T-helper 2 cell treated with Interferon-gamma antibody and Interleukin-4, amounts not matched to agents 5 μg/mL and 100 μg/mL, for 36 hours (primary cell): ENCODE data around the gene GZMM.
"Not testable (repeated sequence)": the region's sequence is repeated elsewhere in the genome, so short reads cannot be mapped to it uniquely, and the experiment has no call there.

Source experiments
- DNase-seq: peaks from one replicate; pipeline ENCODE4 v3.0.0; 2021; ENCODE audit warnings: low spot score
- H3K27ac Mint-ChIP-seq: one replicate; pipeline ENCODE4 v1.8.0; 2021; ENCODE audit warnings: mild to moderate bottlenecking, mixed read lengths
- H3K27me3 Mint-ChIP-seq: one replicate; pipeline ENCODE4 v1.8.0; 2021; ENCODE audit warnings: low read depth, mixed read lengths
- H3K36me3 Mint-ChIP-seq: one replicate; pipeline ENCODE4 v1.8.0; 2021; ENCODE audit warnings: low read depth, mixed read lengths
- H3K4me1 Mint-ChIP-seq: one replicate; pipeline ENCODE4 v1.8.0; 2021; ENCODE audit warnings: low read depth, mixed read lengths
- H3K4me3 Mint-ChIP-seq: one replicate; pipeline ENCODE4 v1.8.0; 2022; ENCODE audit warnings: mild to moderate bottlenecking, moderate library complexity, mixed read lengths
- H3K9me3 Mint-ChIP-seq: one replicate; pipeline ENCODE4 v1.8.0; 2021; ENCODE audit warnings: mixed read lengths

The GZMM gene

GRCh38 chr19:583968-584239 is 40.1 kb downstream of the GZMM start:
- H3K27ac Mint-ChIP-seq = no peak overlapping the region
- H3K4me1 Mint-ChIP-seq = peaks cover 2% of the 10 kb centered on the region
- H3K4me3 Mint-ChIP-seq = no peak overlapping the region
- H3K27me3 Mint-ChIP-seq = peaks cover 8% of the 10 kb centered on the region
- H3K36me3 Mint-ChIP-seq = peaks cover 6% of the 10 kb centered on the region
- no peak for DNase-seq
- H3K9me3 Mint-ChIP-seq = no peaks in the 10 kb centered on the region

- H3K27me3 Mint-ChIP-seq = peaks cover 11% of the 10 kb centered on the region
- H3K9me3 Mint-ChIP-seq = no peaks in the 10 kb centered on the region
- peaks cover 2% of the 10 kb centered on the region for H3K4me1 Mint-ChIP-seq
- H3K4me3 Mint-ChIP-seq = no peak overlapping the region
- no peak overlapping the region for H3K27ac Mint-ChIP-seq
- peak; percentile 48 for DNase-seq
- peaks cover 6% of the 10 kb centered on the region for H3K36me3 Mint-ChIP-seq
Measured at GRCh38 chr19:584240-585001, 40.6 kb downstream of the GZMM start.

GRCh38 chr19:585146-585545 is 41.3 kb downstream of the GZMM start:
- H3K27me3 Mint-ChIP-seq = peaks cover 11% of the 10 kb centered on the region
- DNase-seq, H3K4me1 Mint-ChIP-seq, H3K9me3 Mint-ChIP-seq, H3K27ac Mint-ChIP-seq, H3K4me3 Mint-ChIP-seq, H3K36me3 Mint-ChIP-seq: not testable (repeated sequence)

DNA sequence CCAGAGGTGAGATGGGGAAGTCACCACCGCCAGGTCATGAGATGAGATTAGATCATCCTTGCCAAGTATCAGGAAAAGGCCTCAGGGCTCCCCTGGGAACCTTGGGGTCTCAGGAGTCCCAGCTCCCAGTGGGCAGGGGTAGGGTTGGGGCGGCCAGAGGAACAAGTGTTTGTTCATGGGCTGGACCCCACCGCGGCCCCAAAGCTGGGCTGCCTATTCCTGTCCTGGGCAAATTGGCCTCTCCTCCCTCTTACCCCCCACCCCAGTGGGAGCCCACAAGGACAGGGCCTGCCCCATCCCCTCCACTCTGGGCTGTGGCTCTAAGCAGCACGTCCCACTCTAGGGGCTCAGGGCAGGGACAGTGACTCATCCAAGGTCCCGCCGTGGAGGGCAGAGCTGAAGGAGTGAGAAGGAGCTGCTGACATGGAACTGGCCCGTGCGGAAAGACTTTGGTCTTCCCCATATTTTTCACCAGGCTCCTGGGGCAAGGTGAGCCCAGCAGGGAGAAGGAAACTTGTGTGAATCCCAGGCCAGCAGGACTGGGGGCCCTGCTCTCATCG is 41.8 kb downstream of the GZMM start:
- Mint-ChIP-seq H3K4me1 (peaks cover 2% of the 10 kb centered on the region), H3K4me3 (no peak overlapping the region), H3K27me3 (peaks cover 13% of the 10 kb centered on the region), H3K9me3 (no peaks in the 10 kb centered on the region), H3K36me3 (no peaks in the 10 kb centered on the region), H3K27ac (no peak overlapping the region)
- no peak for DNase-seq

GRCh38 chr19:588093-588740 is 44.4 kb downstream of the GZMM start:
- no peaks in the 10 kb centered on the region for H3K9me3 Mint-ChIP-seq

DNA sequence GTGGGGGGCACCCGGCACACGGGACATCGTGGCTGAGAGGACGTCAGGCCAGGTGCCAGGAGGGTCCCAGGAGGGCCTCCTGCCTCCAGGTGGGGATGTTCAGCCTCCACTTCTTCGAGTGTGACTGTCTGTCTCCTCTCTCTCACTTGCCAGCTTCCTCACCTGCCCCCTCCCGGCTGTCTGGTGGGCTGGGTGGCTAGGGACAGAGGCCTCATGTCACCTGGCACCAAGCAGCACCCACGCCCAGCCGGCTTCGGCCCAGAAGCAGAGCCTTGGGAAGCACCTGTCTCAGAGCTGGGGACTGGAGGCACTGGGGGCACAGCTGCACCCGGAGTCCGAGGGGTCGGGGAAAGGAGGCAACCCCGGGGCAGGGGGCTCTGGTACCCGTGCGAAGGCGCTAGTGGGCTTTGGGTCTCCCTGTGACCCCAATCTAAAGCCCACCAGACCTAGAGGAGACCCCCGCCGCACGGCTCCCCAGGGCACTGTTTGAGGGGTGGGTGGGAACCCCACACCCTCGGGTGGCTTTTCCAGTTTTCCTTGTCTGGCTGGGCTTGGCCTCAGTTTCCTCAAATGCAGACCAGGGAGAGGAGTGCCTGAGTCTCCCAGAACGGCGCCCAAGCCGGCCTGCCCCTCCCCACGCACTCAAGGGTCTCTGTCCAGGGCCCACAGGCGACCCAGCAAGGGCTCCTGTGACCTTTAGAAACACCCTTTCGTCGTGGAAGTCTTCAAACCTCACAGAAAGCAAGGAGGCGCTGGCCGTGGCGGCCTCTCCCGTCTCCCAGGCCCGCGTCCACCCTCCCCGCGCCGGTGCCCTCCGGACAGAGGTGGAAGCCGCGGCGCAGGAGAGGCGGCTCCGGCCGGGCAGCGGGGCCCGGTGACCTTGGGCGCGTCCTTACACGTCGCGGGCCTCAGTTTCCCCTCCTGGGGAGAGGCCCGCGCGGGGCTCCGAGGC is 45.2 kb downstream of the GZMM start:
- H3K9me3 Mint-ChIP-seq = no peaks in the 10 kb centered on the region
- no peaks in the 10 kb centered on the region for H3K36me3 Mint-ChIP-seq
- no peak for DNase-seq
- H3K4me1 Mint-ChIP-seq = peaks cover under 1% of the 10 kb centered on the region
- H3K4me3 Mint-ChIP-seq = no peak overlapping the region
- H3K27ac Mint-ChIP-seq = no peak overlapping the region
- H3K27me3 Mint-ChIP-seq = peaks cover 27% of the 10 kb centered on the region

More at GRCh38 chr19:588093-588740, 44.4 kb downstream of the GZMM start:
- H3K27ac Mint-ChIP-seq = no peak overlapping the region
- peaks cover 2% of the 10 kb centered on the region for H3K4me1 Mint-ChIP-seq
- H3K36me3 Mint-ChIP-seq = no peaks in the 10 kb centered on the region
- no peak overlapping the region for H3K4me3 Mint-ChIP-seq
- DNase-seq = peak; percentile 58
- peaks cover 22% of the 10 kb centered on the region for H3K27me3 Mint-ChIP-seq

- peaks cover 27% of the 10 kb centered on the region for H3K27me3 Mint-ChIP-seq
Measured at GRCh38 chr19:589693-590395, 46.0 kb downstream of the GZMM start, which contains the start of gene HCN2. Gene HCN2, plus strand, starts transcription at chr19:589881. Its CDS starts 65 bp downstream, at chr19:589946.

DNA sequence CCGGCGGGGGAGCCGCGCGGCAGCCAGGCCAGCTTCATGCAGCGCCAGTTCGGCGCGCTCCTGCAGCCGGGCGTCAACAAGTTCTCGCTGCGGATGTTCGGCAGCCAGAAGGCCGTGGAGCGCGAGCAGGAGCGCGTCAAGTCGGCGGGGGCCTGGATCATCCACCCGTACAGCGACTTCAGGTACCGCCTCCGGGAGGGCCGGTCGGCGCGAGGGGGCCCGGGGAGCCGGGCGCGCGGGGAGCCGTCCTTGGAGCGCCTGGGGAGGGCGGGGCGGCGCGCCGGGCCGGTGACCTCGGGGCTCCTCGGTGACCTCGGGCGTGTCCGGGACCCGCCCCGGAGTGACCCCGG is 46.5 kb downstream of the GZMM start:
- Mint-ChIP-seq H3K27ac (no peak overlapping the region), H3K4me3 (no peak overlapping the region), H3K36me3 (no peaks in the 10 kb centered on the region), H3K27me3 (peaks cover 27% of the 10 kb centered on the region), H3K9me3 (no peaks in the 10 kb centered on the region), H3K4me1 (no peaks in the 10 kb centered on the region)
- no peak for DNase-seq

More at GRCh38 chr19:589693-590395, 46.0 kb downstream of the GZMM start, which contains the start of gene HCN2:
- DNase-seq = no peak
- H3K4me3 Mint-ChIP-seq = no peak within 1 kb of the TSS
- no peaks in the 10 kb centered on the region for H3K9me3 Mint-ChIP-seq
- H3K27ac Mint-ChIP-seq = no peak within 1 kb of the TSS
- no peaks in the 10 kb centered on the region for H3K36me3 Mint-ChIP-seq
- H3K4me1 Mint-ChIP-seq = no peaks in the 10 kb centered on the region

DNA sequence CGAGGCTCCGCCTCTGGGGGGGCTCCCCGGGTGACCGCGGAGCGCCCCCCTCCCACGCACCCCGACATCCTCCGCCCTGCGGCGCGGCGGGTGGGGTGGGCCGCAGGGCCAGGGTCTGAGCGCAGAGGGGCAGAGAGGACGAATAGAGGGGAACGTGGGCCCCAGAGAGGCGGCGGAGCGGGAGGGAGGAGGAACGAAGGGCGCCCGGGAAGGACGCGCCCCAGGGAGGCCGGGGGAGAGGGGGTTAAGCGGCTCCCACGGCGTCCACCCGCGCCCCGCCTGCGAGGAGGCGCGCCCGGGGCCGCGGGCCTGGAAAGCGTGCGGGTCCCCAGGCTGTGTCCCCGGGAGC is 46.9 kb downstream of the GZMM start:
- no peaks in the 10 kb centered on the region for H3K9me3 Mint-ChIP-seq
- H3K4me1 Mint-ChIP-seq = no peaks in the 10 kb centered on the region
- H3K4me3 Mint-ChIP-seq = no peak overlapping the region
- H3K27me3 Mint-ChIP-seq = peaks cover 27% of the 10 kb centered on the region
- no peak overlapping the region for H3K27ac Mint-ChIP-seq
- no peak for DNase-seq
- H3K36me3 Mint-ChIP-seq = no peaks in the 10 kb centered on the region

- peaks cover 27% of the 10 kb centered on the region for H3K27me3 Mint-ChIP-seq
- no peak overlapping the region for H3K27ac Mint-ChIP-seq
- H3K36me3 Mint-ChIP-seq = no peaks in the 10 kb centered on the region
- no peak for DNase-seq
- no peaks in the 10 kb centered on the region for H3K9me3 Mint-ChIP-seq
- no peak overlapping the region for H3K4me3 Mint-ChIP-seq
- no peaks in the 10 kb centered on the region for H3K4me1 Mint-ChIP-seq
Measured at GRCh38 chr19:591099-591958, 47.5 kb downstream of the GZMM start.

DNA sequence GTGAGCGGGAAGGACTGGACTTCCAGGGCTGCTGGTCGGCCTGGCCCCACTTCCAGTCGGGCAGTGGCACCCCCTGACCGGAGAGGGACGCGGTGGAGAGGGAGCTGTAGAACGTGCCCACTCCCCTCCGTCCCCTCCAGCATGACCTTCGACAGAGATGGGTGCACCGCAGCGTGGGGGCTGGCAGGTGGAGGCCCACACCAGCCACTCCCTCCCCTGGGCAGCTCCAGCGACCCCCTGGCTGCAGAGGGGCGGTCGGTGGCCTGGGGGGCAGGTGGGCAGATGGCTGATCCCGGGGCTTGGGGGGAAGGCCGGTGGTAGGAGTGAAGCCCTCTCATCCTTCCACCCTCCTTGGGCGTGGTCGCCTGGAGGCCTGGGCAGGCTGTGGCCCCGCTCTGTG is 48.2 kb downstream of the GZMM start:
- peaks cover 27% of the 10 kb centered on the region for H3K27me3 Mint-ChIP-seq
- H3K4me1 Mint-ChIP-seq = no peaks in the 10 kb centered on the region
- no peaks in the 10 kb centered on the region for H3K36me3 Mint-ChIP-seq
- no peak for DNase-seq
- no peak overlapping the region for H3K27ac Mint-ChIP-seq
- H3K4me3 Mint-ChIP-seq = no peak overlapping the region
- no peaks in the 10 kb centered on the region for H3K9me3 Mint-ChIP-seq

DNA sequence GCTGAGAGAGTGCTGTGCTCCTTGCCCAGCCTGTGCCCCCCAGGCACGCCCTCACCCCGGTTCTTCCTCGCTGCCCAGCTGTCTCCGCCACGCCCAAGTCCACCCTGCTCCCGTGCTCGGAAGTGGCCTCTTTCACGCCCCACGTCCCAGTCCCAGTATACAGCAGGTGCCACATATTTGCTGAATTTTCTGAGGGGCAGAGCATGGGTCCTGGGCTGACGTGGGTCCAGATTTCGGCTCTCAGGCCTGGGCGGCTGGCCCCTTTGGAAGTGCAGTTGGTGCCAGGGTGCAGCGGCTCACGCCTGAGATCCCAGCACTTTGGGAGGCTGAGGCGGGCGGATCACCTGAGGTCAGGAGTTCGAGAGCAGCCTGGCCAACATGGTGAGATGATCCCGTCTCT is 49.2 kb downstream of the GZMM start:
- Mint-ChIP-seq H3K27me3 (peaks cover 26% of the 10 kb centered on the region), H3K27ac (no peak overlapping the region), H3K4me1 (no peaks in the 10 kb centered on the region)

DNA sequence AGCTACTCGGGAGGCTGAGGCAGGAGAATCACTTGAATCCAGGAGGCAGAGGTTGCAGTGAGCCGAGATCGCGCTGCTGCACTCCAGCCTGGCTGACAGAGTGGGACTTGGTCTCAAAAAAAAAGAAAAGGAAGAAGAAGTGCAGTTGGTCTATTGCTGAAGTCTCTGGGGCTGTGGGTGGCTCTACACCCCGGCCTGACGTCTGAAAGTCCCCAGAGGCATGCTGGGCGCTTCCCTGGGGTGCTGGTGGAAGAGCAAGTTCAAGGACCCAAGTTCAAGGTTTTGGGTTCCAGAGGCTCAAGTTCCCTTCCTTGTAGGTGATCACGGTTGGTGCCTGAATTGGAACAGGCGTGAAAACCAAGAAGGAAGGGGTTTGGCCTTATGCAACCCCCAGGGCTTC is 49.7 kb downstream of the GZMM start:
- H3K27me3 Mint-ChIP-seq = peaks cover 23% of the 10 kb centered on the region
- H3K27ac Mint-ChIP-seq = no peak overlapping the region
- DNase-seq = no peak
- no peaks in the 10 kb centered on the region for H3K9me3 Mint-ChIP-seq
- H3K4me3 Mint-ChIP-seq = no peak overlapping the region
- H3K36me3 Mint-ChIP-seq = no peaks in the 10 kb centered on the region
- no peaks in the 10 kb centered on the region for H3K4me1 Mint-ChIP-seq

More for the DNA sequence above, 49.2 kb downstream of the GZMM start:
- DNase-seq = no peak
- H3K36me3 Mint-ChIP-seq = no peaks in the 10 kb centered on the region
- H3K4me3 Mint-ChIP-seq = no peak overlapping the region
- H3K9me3 Mint-ChIP-seq = no peaks in the 10 kb centered on the region
